SK-N-MC (cell line): Measurements from ENCODE around the gene GSG1L.

Experiments used
- EZH2 ChIP-seq: fragments of 200-600 bp; sonication (generic); IDR thresholded peaks from one replicate; pipeline ENCODE4 v1.6.1; 2017; ENCODE audit warnings: antibody characterized with exemption
- FOXP2 ChIP-seq: optimal IDR thresholded peaks from 2 replicates; pipeline ENCODE3; 2011; ENCODE audit warnings: mild to moderate bottlenecking, moderate library complexity; ENCODE audit not compliant: insufficient read depth; ENCODE audit errors: extremely low read length, control extremely low read depth
- POLR2AphosphoS5 ChIP-seq: IDR thresholded peaks from 2 replicates; pipeline ENCODE4 v1.6.1; 2012; ENCODE audit warnings: mild to moderate bottlenecking, low read depth, low read length, borderline replicate concordance

- TF ChIP-seq POLR2AphosphoS5 (no peak), EZH2 (no peak), FOXP2 (no peak)
Measured at GRCh38 chr16:27929818-27930217, 133.7 kb downstream of the GSG1L start.
